Activated T-helper 1 cell treated with anti-CD3 and anti-CD28 coated beads, Interleukin-12 subunit alpha, Interleukin-12 subunit beta, Interleukin-2, Interleukin-4 antibody, amounts not matched to agents 30 ng/mL and 10 ng/mL and 1 ng/mL, durations not matched to agents 14 hours and 24 hours and 36 hours (primary cell): Measurements from ENCODE around the gene TLE3. TPM values are rescaled to one million over a fixed set of nuclear protein-coding genes. Genes with fewer than 3 reads are reported as not detected.

Source experiments
- DNase-seq: peaks from one replicate; pipeline ENCODE4 v3.0.0; 2021; ENCODE audit warnings: low spot score
- H3K27ac Mint-ChIP-seq: one replicate; pipeline ENCODE4 v1.8.0; 2021; ENCODE audit warnings: mild to moderate bottlenecking, mixed read lengths
- H3K27me3 Mint-ChIP-seq: one replicate; pipeline ENCODE4 v1.8.0; 2022; ENCODE audit warnings: mild to moderate bottlenecking, moderate library complexity, mixed read lengths; ENCODE audit not compliant: insufficient read depth
- H3K36me3 Mint-ChIP-seq: one replicate; pipeline ENCODE4 v1.8.0; 2021; ENCODE audit warnings: low read depth, mixed read lengths
- H3K4me1 Mint-ChIP-seq: one replicate; pipeline ENCODE4 v1.8.0; 2021; ENCODE audit warnings: low read depth, mixed read lengths
- H3K4me3 Mint-ChIP-seq: one replicate; pipeline ENCODE4 v1.8.0; 2021; ENCODE audit warnings: mild to moderate bottlenecking, moderate library complexity, mixed read lengths
- H3K9me3 Mint-ChIP-seq: one replicate; pipeline ENCODE4 v1.8.0; 2021; ENCODE audit warnings: mixed read lengths
- intact Hi-C: fragments of 100-400 bp; cut with micrococcal nuclease; formaldehyde crosslinking; loops from one replicate; pipeline ENCODE4 v1.15.1; 2024
- total RNA-seq: library from RNA; stranded (reverse); gene quantifications from 2 replicates; pipeline ENCODE4 v1.2.3, GENCODE V29; 2022

TLE3 gene
- 123 and 126 TPM in 2 replicates for total RNA-seq

GRCh38 chr15:70097321-70098152, at the start of gene TLE3:
Gene TLE3 (minus strand): TSS chr15:70097917. CDS start chr15:70096798, 1,119 bp downstream.
- Mint-ChIP-seq H3K36me3 (peaks cover 25% of the 10 kb centered on the region), H3K4me3 (peak within 1 kb of the TSS; percentile 98), H3K27me3 (peaks cover 19% of the 10 kb centered on the region), H3K9me3 (no peaks in the 10 kb centered on the region), H3K27ac (peak within 1 kb of the TSS; percentile 99), H3K4me1 (peaks cover 57% of the 10 kb centered on the region)
- DNase-seq, result peak; percentile 97
- intact Hi-C loops, result loop anchor here (1.0 to 10.0 kb wide), 7 partner anchors 123 to 1303 kb away; partner anchors contain the start of genes KIF23 and RPLP1

GRCh38 chr15:70147178-70147760, 49.6 kb upstream of the TLE3 start:
- Mint-ChIP-seq H3K27ac (no peak overlapping the region), H3K9me3 (no peaks in the 10 kb centered on the region)

GRCh38 chr15:70146771-70147170, 49.1 kb upstream of the TLE3 start:
- intact Hi-C loops, result no loop called here
- DNase-seq, result no peak
- Mint-ChIP-seq H3K4me3 (no peak overlapping the region), H3K4me1 (peaks cover 12% of the 10 kb centered on the region), H3K27ac (no peak overlapping the region), H3K9me3 (no peaks in the 10 kb centered on the region), H3K27me3 (peaks cover 38% of the 10 kb centered on the region), H3K36me3 (no peaks in the 10 kb centered on the region)

More at GRCh38 chr15:70147178-70147760, 49.6 kb upstream of the TLE3 start:
- intact Hi-C loops, result no loop called here
- no peak overlapping the region for H3K4me3 Mint-ChIP-seq
- H3K27me3 Mint-ChIP-seq, result peaks cover 37% of the 10 kb centered on the region
- DNase-seq, result no peak
- H3K4me1 Mint-ChIP-seq, result peaks cover 8% of the 10 kb centered on the region
- no peaks in the 10 kb centered on the region for H3K36me3 Mint-ChIP-seq

GRCh38 chr15:70146162-70146561, 48.4 kb upstream of the TLE3 start:
- H3K27ac Mint-ChIP-seq, result no peak overlapping the region
- H3K4me3 Mint-ChIP-seq, result no peak overlapping the region
- intact Hi-C loops, result no loop called here
- no peaks in the 10 kb centered on the region for H3K36me3 Mint-ChIP-seq
- H3K9me3 Mint-ChIP-seq, result no peaks in the 10 kb centered on the region
- H3K27me3 Mint-ChIP-seq, result peaks cover 38% of the 10 kb centered on the region
- H3K4me1 Mint-ChIP-seq, result peaks cover 17% of the 10 kb centered on the region
- no peak for DNase-seq

- H3K4me3 Mint-ChIP-seq, result no peak overlapping the region
- intact Hi-C loops, result no loop called here
- no peak for DNase-seq
- no peaks in the 10 kb centered on the region for H3K9me3 Mint-ChIP-seq
- no peaks in the 10 kb centered on the region for H3K36me3 Mint-ChIP-seq
- no peak overlapping the region for H3K27ac Mint-ChIP-seq
- H3K4me1 Mint-ChIP-seq, result peaks cover 26% of the 10 kb centered on the region
- H3K27me3 Mint-ChIP-seq, result peaks cover 37% of the 10 kb centered on the region
These were observed 47.5 kb upstream of the TLE3 start for GRCh38 chr15:70145261-70145660.

GRCh38 chr15:70142322-70143191, 44.8 kb upstream of the TLE3 start:
- Mint-ChIP-seq H3K27ac (no peak overlapping the region), H3K4me3 (no peak overlapping the region), H3K4me1 (peaks cover 33% of the 10 kb centered on the region), H3K27me3 (peaks cover 38% of the 10 kb centered on the region), H3K9me3 (no peaks in the 10 kb centered on the region), H3K36me3 (no peaks in the 10 kb centered on the region)
- no peak for DNase-seq
- intact Hi-C loops, result loop anchor here (1.0 to 5.0 kb wide), 5 partner anchors 43 to 430 kb away; no protein-coding TSS in a partner anchor

- no peak for DNase-seq
- Mint-ChIP-seq H3K4me3 (no peak overlapping the region), H3K27ac (no peak overlapping the region), H3K4me1 (peaks cover 33% of the 10 kb centered on the region), H3K27me3 (peaks cover 34% of the 10 kb centered on the region), H3K9me3 (no peaks in the 10 kb centered on the region), H3K36me3 (no peaks in the 10 kb centered on the region)
- intact Hi-C loops, result loop anchor here (1.0 to 5.0 kb wide), 5 partner anchors 43 to 430 kb away; no protein-coding TSS in a partner anchor
These were observed 44.3 kb upstream of the TLE3 start for GRCh38 chr15:70142072-70142321.

GRCh38 chr15:70141376-70142071, 43.8 kb upstream of the TLE3 start:
- peaks cover 33% of the 10 kb centered on the region for H3K4me1 Mint-ChIP-seq
- no peaks in the 10 kb centered on the region for H3K36me3 Mint-ChIP-seq
- peaks cover 33% of the 10 kb centered on the region for H3K27me3 Mint-ChIP-seq
- peak overlapping the region; percentile 53 for H3K27ac Mint-ChIP-seq
- DNase-seq, result no peak
- peak overlapping the region; percentile 54 for H3K4me3 Mint-ChIP-seq
- intact Hi-C loops, result loop anchor here (1.0 to 5.0 kb wide), 6 partner anchors 42 to 429 kb away; no protein-coding TSS in a partner anchor
- no peaks in the 10 kb centered on the region for H3K9me3 Mint-ChIP-seq

GRCh38 chr15:70140543-70141375, 43.0 kb upstream of the TLE3 start:
- intact Hi-C loops, result loop anchor here (2.0 to 5.0 kb wide), 4 partner anchors 117 to 428 kb away; no protein-coding TSS in a partner anchor
- peaks cover 28% of the 10 kb centered on the region for H3K27me3 Mint-ChIP-seq
- H3K9me3 Mint-ChIP-seq, result no peaks in the 10 kb centered on the region
- DNase-seq, result peak; percentile 8
- H3K4me3 Mint-ChIP-seq, result peak overlapping the region; percentile 54
- H3K27ac Mint-ChIP-seq, result peak overlapping the region; percentile 53
- H3K4me1 Mint-ChIP-seq, result peaks cover 33% of the 10 kb centered on the region
- H3K36me3 Mint-ChIP-seq, result no peaks in the 10 kb centered on the region

- peaks cover 24% of the 10 kb centered on the region for H3K27me3 Mint-ChIP-seq
- H3K27ac Mint-ChIP-seq, result no peak overlapping the region
- no peak overlapping the region for H3K4me3 Mint-ChIP-seq
- no peak for DNase-seq
- peaks cover 33% of the 10 kb centered on the region for H3K4me1 Mint-ChIP-seq
- no peaks in the 10 kb centered on the region for H3K9me3 Mint-ChIP-seq
- no peaks in the 10 kb centered on the region for H3K36me3 Mint-ChIP-seq
- intact Hi-C loops, result loop anchor here (2.0 to 5.0 kb wide), 4 partner anchors 117 to 428 kb away; no protein-coding TSS in a partner anchor
These were observed 42.4 kb upstream of the TLE3 start for GRCh38 chr15:70140025-70140542.

- Mint-ChIP-seq H3K9me3 (no peaks in the 10 kb centered on the region), H3K27ac (no peak overlapping the region), H3K27me3 (peaks cover 26% of the 10 kb centered on the region), H3K4me3 (no peak overlapping the region), H3K4me1 (peaks cover 32% of the 10 kb centered on the region), H3K36me3 (no peaks in the 10 kb centered on the region)
- no peak for DNase-seq
- intact Hi-C loops, result no loop called here
These were observed 40.2 kb upstream of the TLE3 start for GRCh38 chr15:70137967-70138366.
